Gastroesophageal sphincter (tissue), 4 donors: ENCODE data around the gene HLX. TPM values are rescaled to one million over a fixed set of nuclear protein-coding genes. Genes with fewer than 3 reads are reported as not detected.

ENCODE experiments used
- ATAC-seq: fragments of 150-250 bp; one replicate; pipeline ENCODE4 v1.9.1; 2016; ENCODE audit warnings: mild to moderate bottlenecking, moderate library complexity
- H3K27ac ChIP-seq, 4 donors: fragments of 200-600 bp; sonication (generic) in 3 of 4; 1 replicate in 3 of 4; 2 replicates in 1 of 4; pipeline ENCODE4 v1.5.1; 2016 to 2019
- H3K27me3 ChIP-seq: fragments of 200-600 bp; sonication (generic); one replicate; pipeline ENCODE4 v1.5.1; 2019
- H3K36me3 ChIP-seq, 2 donors: fragments of 200-600 bp; sonication (generic); one replicate each; pipeline ENCODE4 v1.5.1; 2019; ENCODE audit warnings: control low read depth in 1 of 2
- H3K4me1 ChIP-seq, 3 donors: fragments of 200-600 bp; sonication (generic); 1 replicate in 2 of 3; 2 replicates in 1 of 3; pipeline ENCODE4 v1.5.1; 2016 to 2019; ENCODE audit warnings: control low read depth in 2 of 3
- H3K4me3 ChIP-seq, 2 donors: fragments of 200-600 bp; sonication (generic); one replicate each; pipeline ENCODE4 v1.5.1; 2019; ENCODE audit warnings: mild to moderate bottlenecking in 1 of 2, moderate library complexity in 1 of 2
- H3K9me3 ChIP-seq, 3 donors: fragments of 200-600 bp; sonication (generic); one replicate each; pipeline ENCODE4 v1.5.1; 2017 to 2019; ENCODE audit warnings: control low read depth in 2 of 3
- CTCF ChIP-seq, 4 experiments: fragments of 200-600 bp in 2 of 4; fragments of 450-650 bp in 2 of 4; sonication (generic) in 1 of 4; IDR thresholded peaks; one replicate each; pipeline ENCODE4 v1.5.1; 2017 to 2019; ENCODE audit warnings: antibody characterized with exemption in 4 of 4, mild to moderate bottlenecking in 2 of 4, moderate library complexity in 2 of 4
- EP300 ChIP-seq: sonication (generic); formaldehyde crosslinking; IDR thresholded peaks from one replicate; pipeline ENCODE4 v1.6.1; 2017; ENCODE audit warnings: antibody characterized with exemption, mild to moderate bottlenecking
- POLR2A ChIP-seq, 2 donors: fragments of 450-650 bp; IDR thresholded peaks; one replicate each; pipeline ENCODE4 v1.6.1; 2017; ENCODE audit warnings: antibody characterized with exemption in 2 of 2, mild to moderate bottlenecking in 2 of 2, moderate library complexity in 1 of 2
- POLR2AphosphoS5 ChIP-seq: sonication (generic); formaldehyde crosslinking; IDR thresholded peaks from one replicate; pipeline ENCODE4 v1.6.1; 2017; ENCODE audit warnings: antibody characterized with exemption
- WGBS, 2 donors: methylation state at CpG; one replicate each; pipeline ENCODE4 v1.1.5; 2018; ENCODE audit warnings: low coverage in 1 of 2; 5-methylcytosine and 5-hydroxymethylcytosine counted together
- total RNA-seq, 4 donors: library from RNA; depleted of rRNA; stranded (reverse); fragments of >200 nt; gene quantifications; one replicate each; pipeline ENCODE4 v1.1.0, GENCODE V29; 2016

Gene HLX
- total RNA-seq, 4 donors from 2014 or later, result 7.1 to 18.1 (median 13.5) TPM

GRCh38 chr1:220873868-220874655 is 5.2 kb upstream of the HLX start:
- Histone ChIP-seq H3K27me3 (no peaks in the 10 kb centered on the region), H3K36me3 (no peaks in the 10 kb centered on the region), H3K27ac (no peak overlapping the region), H3K9me3 (no peaks in the 10 kb centered on the region), H3K4me3 (no peak overlapping the region), H3K4me1 (peaks cover 0 to 42% (median 18%) of the 10 kb centered on the region in 3 donors)
- WGBS, 2 donors, result 29 to 37% methylated on average over 5 to 8 of the region's 8 CpGs
- peak; percentile 38 for ATAC-seq
- TF ChIP-seq CTCF (IDR thresholded peaks at IDR 0.05), result peak in 3 of 4 experiments; percentile 60 to 76 (median 69)
- no peak for TF ChIP-seq EP300

GRCh38 chr1:220875260-220875659 is 4.0 kb upstream of the HLX start:
- Histone ChIP-seq H3K27ac (no peak overlapping the region), H3K36me3 (no peaks in the 10 kb centered on the region), H3K4me1 (peaks cover 0 to 49% (median 18%) of the 10 kb centered on the region in 3 donors), H3K4me3 (no peak overlapping the region), H3K9me3 (no peaks in the 10 kb centered on the region), H3K27me3 (no peaks in the 10 kb centered on the region)
- TF ChIP-seq CTCF (IDR thresholded peaks at IDR 0.05), result no peak
- no peak for TF ChIP-seq POLR2A (IDR thresholded peaks at IDR 0.05)
- no peak for TF ChIP-seq POLR2AphosphoS5
- TF ChIP-seq EP300, result no peak
- no peak for ATAC-seq
- 63 to 64% methylated on average over 1 of the region's 1 CpG for WGBS, 2 donors

GRCh38 chr1:220876511-220877376 is 2.5 kb upstream of the HLX start:
- no peak for ATAC-seq
- no peaks in the 10 kb centered on the region for H3K9me3 ChIP-seq
- peaks cover 0 to 63% (median 22%) of the 10 kb centered on the region in 3 donors for H3K4me1 ChIP-seq
- H3K27me3 ChIP-seq, result peaks cover 6% of the 10 kb centered on the region
- 61 to 66% methylated on average over 14 to 31 of the region's 54 CpGs for WGBS, 2 donors
- TF ChIP-seq POLR2A (IDR thresholded peaks at IDR 0.05), result no peak
- no peak for TF ChIP-seq CTCF (IDR thresholded peaks at IDR 0.05)
- TF ChIP-seq EP300, result no peak
- no peak for TF ChIP-seq POLR2AphosphoS5
- H3K36me3 ChIP-seq, result peaks cover 0 to under 1% of the 10 kb centered on the region in 2 donors
- peak overlapping the region; percentile 1 to 96 (median 68) for H3K27ac ChIP-seq
- H3K4me3 ChIP-seq, result peak overlapping the region; percentile 4 to 97

GRCh38 chr1:220877377-220878095 is 1.7 kb upstream of the HLX start:
- Histone ChIP-seq H3K4me3 (peak overlapping the region in 1 of 2 donors; percentile 97), H3K4me1 (peaks cover 0 to 71% (median 30%) of the 10 kb centered on the region in 3 donors), H3K27me3 (peaks cover 10% of the 10 kb centered on the region), H3K9me3 (no peaks in the 10 kb centered on the region), H3K27ac (peak overlapping the region; percentile 1 to 96 (median 82)), H3K36me3 (peaks cover 0 to 8% of the 10 kb centered on the region in 2 donors)
- no peak for TF ChIP-seq POLR2A (IDR thresholded peaks at IDR 0.05)
- no peak for ATAC-seq
- 83 to 93% methylated on average over 7 to 13 of the region's 26 CpGs for WGBS, 2 donors
